NCI-H345 treated with DMSO at 0.1 percent for 48 hours (cell line): ENCODE measurements around the gene PRKCA.

Experiments used
- DNase-seq: peaks from one replicate; lab custom pipeline; 2025; ENCODE audit not compliant: unreplicated experiment; lab: John Stamatoyannopoulos, UW

PRKCA gene

GRCh38 chr17:66822009-66822408 is 519.6 kb downstream of the PRKCA start:
- no peak for DNase-seq

GRCh38 chr17:66826856-66827255 is 524.4 kb downstream of the PRKCA start:
- no peak for DNase-seq

GRCh38 chr17:66829386-66829864 is 527.0 kb downstream of the PRKCA start:
- DNase-seq: no peak

DNA sequence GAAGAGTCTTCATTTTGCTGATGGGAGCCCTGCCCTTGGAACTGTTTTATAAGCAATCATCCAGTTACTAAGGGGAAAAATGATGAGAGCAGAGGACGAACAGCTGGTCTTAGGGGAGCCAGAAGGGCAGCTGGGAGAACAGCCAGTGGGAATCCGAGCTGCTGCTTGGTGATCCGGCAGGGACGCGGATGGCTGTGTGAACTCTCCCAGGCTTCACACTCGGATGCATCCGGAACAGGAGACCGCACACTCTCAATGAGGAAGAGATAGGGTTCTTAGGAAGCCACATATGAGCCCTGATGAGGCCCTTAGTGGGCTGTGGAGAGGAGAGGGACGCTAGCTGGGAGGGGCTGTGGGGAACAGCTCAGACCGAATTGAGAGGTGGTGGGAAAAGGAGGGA is 527.5 kb downstream of the PRKCA start:
- no peak for DNase-seq

GRCh38 chr17:66830451-66830850 is 528.0 kb downstream of the PRKCA start:
- DNase-seq: no peak

DNA sequence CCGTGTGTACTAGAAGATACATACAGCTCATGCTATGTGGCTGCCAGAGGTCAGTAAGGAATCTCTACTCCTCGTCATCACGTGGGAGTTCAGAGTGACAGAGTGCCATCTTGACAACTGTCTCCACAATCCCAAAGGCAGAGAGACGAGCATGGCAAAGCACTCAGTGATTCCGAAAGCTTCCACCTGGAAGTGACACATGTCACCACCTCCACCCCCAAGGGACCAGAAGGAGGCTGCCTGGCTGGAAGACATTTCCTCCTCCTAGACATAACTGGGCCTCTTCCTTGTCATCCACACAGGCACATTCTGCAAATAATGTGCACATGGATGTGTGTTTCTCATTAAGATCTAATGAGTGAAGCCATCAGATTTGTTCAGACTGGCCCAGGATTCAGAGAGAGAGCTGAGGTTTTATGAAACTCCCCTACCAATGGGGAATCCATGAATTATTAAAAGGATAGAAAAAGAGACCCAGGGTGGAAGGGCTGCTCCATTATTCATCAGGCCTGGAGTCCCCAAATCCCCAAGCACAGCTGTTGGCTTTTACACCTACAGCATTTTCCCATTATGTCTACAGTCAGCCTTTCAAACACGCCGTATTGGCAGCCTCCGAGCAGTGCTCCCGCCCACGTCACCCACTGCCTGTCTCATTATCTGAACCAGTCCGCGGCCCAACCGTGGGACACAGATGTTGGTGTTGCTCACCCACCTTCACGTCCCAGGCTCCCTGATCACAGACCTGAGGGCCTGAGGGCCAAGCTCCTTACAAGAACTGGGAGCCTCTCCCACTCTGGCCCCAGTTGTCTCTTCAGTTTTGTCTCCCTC is 529.2 kb downstream of the PRKCA start:
- DNase-seq: no peak

DNA sequence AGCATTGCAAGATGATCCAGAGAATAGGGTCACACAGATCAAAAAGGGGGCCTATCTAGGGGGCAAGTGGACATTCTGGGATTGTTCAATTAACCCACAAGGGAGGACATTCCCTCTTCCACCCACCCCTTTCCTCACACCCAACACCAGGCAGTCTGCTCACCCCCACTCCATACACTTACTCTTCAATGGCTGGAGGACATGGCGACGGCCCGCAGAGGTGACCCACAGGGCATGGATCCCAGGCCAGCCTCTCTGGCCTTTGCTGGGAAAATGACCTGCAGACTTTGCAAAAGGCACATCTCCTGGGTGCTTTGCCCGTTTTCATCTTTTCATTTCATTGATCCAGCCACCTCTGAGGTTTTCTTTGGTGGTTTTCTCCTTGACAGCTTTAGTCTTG is 530.8 kb downstream of the PRKCA start:
- DNase-seq: no peak

- DNase-seq: no peak
Observed at GRCh38 chr17:66834426-66834918, 532.1 kb downstream of the PRKCA start.

DNA sequence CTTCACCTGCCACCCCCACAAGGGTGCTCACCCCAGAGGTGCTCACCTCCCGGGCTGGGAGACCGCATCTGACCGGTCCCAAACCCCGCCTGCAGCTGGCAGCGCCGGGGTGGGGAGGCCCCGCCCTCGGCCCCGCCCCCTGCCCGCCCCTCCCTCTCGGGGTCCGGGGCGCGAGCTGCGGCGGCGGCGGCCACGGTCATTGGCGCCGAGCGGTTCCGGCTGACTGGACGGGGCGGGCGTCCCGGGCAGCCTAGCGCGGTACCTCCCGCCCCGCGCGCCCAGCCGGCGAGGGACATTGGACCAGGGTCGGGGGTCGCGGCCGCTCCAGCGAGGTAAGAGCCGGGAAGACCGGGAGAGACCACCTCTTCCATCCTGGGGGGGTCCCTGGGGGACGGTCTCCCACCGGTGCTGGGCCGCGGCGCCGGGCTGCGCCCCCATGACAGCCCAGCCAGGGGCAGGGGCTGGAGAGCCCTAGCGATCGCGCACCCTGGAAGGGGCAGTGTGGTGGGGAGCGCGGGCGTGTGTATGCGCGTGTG is 532.6 kb downstream of the PRKCA start, which contains the start of gene CACNG5:
CACNG5 (plus strand) TSS at position 199 of the 536 bp plus-strand sequence. CDS start 42,216 bp downstream, outside the sequence.
- no peak for DNase-seq

GRCh38 chr17:66835476-66835875 is 533.1 kb downstream of the PRKCA start:
- DNase-seq: no peak

GRCh38 chr17:66836063-66837005 is 533.9 kb downstream of the PRKCA start:
- DNase-seq: no peak

GRCh38 chr17:66837226-66837625 is 534.8 kb downstream of the PRKCA start:
- DNase-seq: no peak

DNA sequence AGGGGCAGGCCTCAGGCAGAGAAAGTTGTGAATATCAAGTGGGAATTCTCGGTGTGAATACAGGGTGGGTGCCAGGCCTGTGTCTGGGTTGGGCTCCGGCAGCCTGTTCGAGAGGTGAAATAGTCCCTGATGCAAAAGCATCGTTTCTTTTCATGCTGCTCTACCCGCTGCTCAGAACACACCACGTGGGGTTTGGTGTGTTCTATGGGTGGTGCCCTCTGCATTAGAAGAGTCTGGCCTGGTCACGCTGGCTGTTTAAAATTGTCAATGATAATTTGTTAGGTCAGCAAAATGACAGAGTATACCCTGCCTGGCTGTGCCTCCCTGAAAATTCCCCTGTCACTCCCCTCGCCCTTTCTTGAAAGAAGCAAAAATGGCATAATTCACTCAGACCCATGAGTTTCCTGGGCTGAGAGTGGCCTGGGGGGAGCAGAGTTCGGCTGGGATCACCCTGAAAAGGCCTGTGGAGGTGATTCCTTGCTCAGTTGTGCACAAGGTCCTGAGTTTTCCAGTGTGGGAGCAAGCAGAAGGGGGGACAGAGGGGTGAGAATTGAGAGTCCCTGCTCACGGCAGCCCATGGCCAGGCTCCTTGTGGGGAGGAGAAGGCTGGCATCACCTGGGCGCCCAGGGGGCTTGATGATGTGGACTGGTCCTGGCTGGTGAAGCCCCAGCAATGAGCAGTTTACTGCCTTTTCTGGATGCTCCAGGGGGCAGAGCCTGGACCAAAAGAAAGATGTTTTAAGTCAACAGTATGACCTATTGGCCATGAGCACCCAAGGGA is 535.7 kb downstream of the PRKCA start:
- no peak for DNase-seq

- no peak for DNase-seq
Observed at GRCh38 chr17:66839616-66840015, 537.2 kb downstream of the PRKCA start.

DNA sequence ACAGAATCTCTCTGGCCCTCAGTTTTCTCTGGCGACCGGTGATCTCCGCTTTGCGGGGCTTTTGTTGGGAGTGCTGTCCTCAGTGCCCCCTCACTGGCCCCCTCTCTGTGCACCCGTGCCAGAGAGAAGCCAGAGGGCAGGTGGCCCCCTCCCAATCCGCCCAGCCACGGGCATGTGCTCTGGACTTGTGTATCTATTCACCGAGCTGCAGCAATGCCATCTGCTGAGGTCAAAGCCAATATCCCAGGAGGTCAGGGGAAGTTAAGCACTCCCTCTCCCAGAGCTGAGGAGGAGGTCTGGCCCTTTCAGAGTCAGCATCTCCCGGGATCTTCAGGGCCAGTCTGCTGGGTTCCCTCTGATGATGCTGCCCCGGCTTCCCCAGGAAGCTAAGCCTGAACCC is 537.6 kb downstream of the PRKCA start:
- no peak for DNase-seq

- no peak for DNase-seq
Observed at GRCh38 chr17:66841328-66841727, 538.9 kb downstream of the PRKCA start.

- DNase-seq: no peak
Observed at GRCh38 chr17:66841744-66842143, 539.3 kb downstream of the PRKCA start.

- DNase-seq: no peak
Observed at GRCh38 chr17:66842505-66842904, 540.1 kb downstream of the PRKCA start.

DNA sequence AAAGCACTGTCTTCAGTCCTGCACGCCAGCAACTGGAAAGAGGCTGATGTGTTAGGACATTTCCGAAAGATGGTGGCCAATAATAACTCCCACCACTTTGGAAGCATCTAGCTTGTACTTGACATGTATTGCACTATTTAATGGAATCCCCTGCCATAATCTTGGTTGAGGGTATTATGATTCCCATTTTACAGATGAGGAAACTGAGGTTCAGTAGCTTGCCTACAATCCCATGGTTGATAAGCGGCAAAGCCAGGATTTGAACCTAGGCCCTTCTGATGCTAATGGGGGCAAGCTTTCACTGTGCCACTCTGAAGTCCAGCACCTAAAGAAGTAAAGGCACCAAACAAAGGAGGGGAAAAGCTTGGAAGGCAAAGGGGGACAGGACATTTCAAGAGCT is 540.5 kb downstream of the PRKCA start:
- DNase-seq: no peak

DNA sequence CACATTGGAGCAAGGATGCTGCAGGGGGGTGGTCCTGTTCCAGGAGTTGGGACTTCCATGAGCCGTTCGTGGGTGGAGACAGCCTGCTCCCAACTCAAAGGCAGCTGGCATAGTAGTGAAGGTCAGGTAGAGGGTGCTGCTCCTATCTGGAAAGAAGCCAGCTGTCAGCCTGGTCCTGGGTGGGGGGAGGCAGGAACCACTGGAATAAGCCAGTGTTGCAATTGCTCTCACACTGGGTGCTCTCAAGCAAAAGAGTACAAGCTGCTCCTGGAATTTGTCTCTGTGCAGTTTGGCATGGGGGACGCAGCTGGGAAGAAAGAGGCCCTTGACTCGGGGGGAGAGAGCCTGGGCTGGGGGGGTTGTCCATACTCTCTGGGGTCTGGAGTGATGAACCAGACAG is 541.2 kb downstream of the PRKCA start:
- DNase-seq: no peak
